OCI-LY1 (cell line): ENCODE measurements around the gene LARP1.
"Not testable (repeated sequence)": the region's sequence is repeated elsewhere in the genome, so short reads cannot be mapped to it uniquely, and the experiment has no call there.

Source experiments
- CTCF ChIP-seq: fragments of 200-600 bp; sonication (generic), shearing (Covaris generic); IDR thresholded peaks from 2 replicates; pipeline ENCODE4 v1.5.1; 2017; ENCODE audit warnings: mild to moderate bottlenecking, antibody characterized with exemption, low read length, moderate library complexity, mixed read lengths
- EZH2 ChIP-seq: fragments of 200-600 bp; sonication (generic), shearing (Covaris generic); IDR thresholded peaks from 2 replicates; pipeline ENCODE4 v1.8.0; 2017; ENCODE audit warnings: borderline replicate concordance, mixed run types, mild to moderate bottlenecking, antibody characterized with exemption, low read length, moderate library complexity, mixed read lengths

- TF ChIP-seq EZH2, CTCF: not testable (repeated sequence)
These were observed 19.8 kb upstream of the LARP1 start for GRCh38 chr5:154735362-154735761.
